ENCODE data around the gene DSPP. TPM values are rescaled to one million over a fixed set of nuclear protein-coding genes. Genes with fewer than 3 reads are reported as not detected.

DSPP gene
- total RNA-seq, 1 experiment from 2014 or later = not detected

GRCh38 chr4:87649980-87650379, 41.7 kb downstream of the DSPP start, which contains the start of gene DMP1:
TSS of gene DMP1 (plus strand) at chr4:87650280. CDS start at chr4:87656493, 6,213 bp downstream.
- DNase-seq (ENCODE audit: low spot score) (no peak), ATAC-seq (no peak)
- Mint-ChIP-seq H3K36me3 (no peaks in the 10 kb centered on the region), H3K4me1 (peaks cover 12% of the 10 kb centered on the region), H3K27ac (no peak within 1 kb of the TSS), H3K27me3 (ENCODE audit: low read depth) (no peaks in the 10 kb centered on the region), H3K4me3 (no peak within 1 kb of the TSS), H3K9me3 (no peaks in the 10 kb centered on the region)
- CTCF ChIA-PET = interaction anchor here (2.0 kb wide), 1 partner anchor 106 kb away, joined by 7 read pairs; no protein-coding TSS in a partner anchor
- no peak for TF ChIP-seq RELA (CRISPR knock-in tag; IDR thresholded peaks at IDR 0.05; ENCODE audit: borderline replicate concordance)
- TF ChIP-seq ZNF121 (CRISPR knock-in tag; IDR thresholded peaks at IDR 0.05) = no peak
- TF ChIP-seq PRDM15 (CRISPR knock-in tag; IDR thresholded peaks at IDR 0.05) = no peak
- TF ChIP-seq USF2 (CRISPR knock-in tag; IDR thresholded peaks at IDR 0.05) = no peak
- TF ChIP-seq ZNF396 (CRISPR knock-in tag; IDR thresholded peaks at IDR 0.05; ENCODE audit: borderline replicate concordance) = no peak
- no peak for TF ChIP-seq ATF6 (CRISPR knock-in tag; IDR thresholded peaks at IDR 0.05)
- TF ChIP-seq KAT7 (CRISPR knock-in tag; IDR thresholded peaks at IDR 0.05; ENCODE audit: borderline replicate concordance) = no peak
- TF ChIP-seq CDX4 (CRISPR knock-in tag; IDR thresholded peaks at IDR 0.05; ENCODE audit: borderline replicate concordance) = no peak
- no peak for TF ChIP-seq MYBL2 (CRISPR knock-in tag; IDR thresholded peaks at IDR 0.05)
- TF ChIP-seq ZNF416 (CRISPR knock-in tag; IDR thresholded peaks at IDR 0.05) = no peak
- no peak for TF ChIP-seq MAX (CRISPR knock-in tag; IDR thresholded peaks at IDR 0.05)
- TF ChIP-seq ZNF219 (CRISPR knock-in tag; IDR thresholded peaks at IDR 0.05; ENCODE audit: borderline replicate concordance) = no peak
- no peak for TF ChIP-seq TCF7 (CRISPR knock-in tag; IDR thresholded peaks at IDR 0.05; ENCODE audit: low read depth)
- no peak for TF ChIP-seq CREB1 (CRISPR knock-in tag; IDR thresholded peaks at IDR 0.05)
- TF ChIP-seq ZBTB43 (CRISPR knock-in tag; IDR thresholded peaks at IDR 0.05) = no peak
- TF ChIP-seq MLX (CRISPR knock-in tag; IDR thresholded peaks at IDR 0.05) = no peak
- TF ChIP-seq ZSCAN18 (CRISPR knock-in tag; IDR thresholded peaks at IDR 0.05) = no peak
- TF ChIP-seq OVOL2 (CRISPR knock-in tag; IDR thresholded peaks at IDR 0.05; ENCODE audit: borderline replicate concordance) = no peak
- TF ChIP-seq PREB (CRISPR knock-in tag; IDR thresholded peaks at IDR 0.05; ENCODE audit: borderline replicate concordance) = no peak
- POLR2A ChIA-PET = no interaction called here
